Neuronal stem cell (in vitro differentiated cells): ENCODE measurements around the gene ZNF385C.
A peak's percentile ranks its signal among the peaks of the same experiment; 100 is the strongest.

Experiments
- DNase-seq: peaks from one replicate; pipeline ENCODE4 v3.0.0-alpha.2; 2013; ENCODE audit warnings: low spot score
- H2AFZ ChIP-seq: one replicate; pipeline ENCODE4 v1.6.1; 2013; ENCODE audit warnings: mild to moderate bottlenecking, low read length, inconsistent platforms
- H2AK5ac ChIP-seq: 2 replicates; pipeline ENCODE4 v1.6.1; 2013; ENCODE audit warnings: low read depth, mild to moderate bottlenecking, inconsistent platforms, low read length, moderate library complexity, mixed read lengths
- H2BK120ac ChIP-seq: 2 replicates; pipeline ENCODE4 v1.6.1; 2013; ENCODE audit warnings: low read depth, mild to moderate bottlenecking, inconsistent platforms, low read length, moderate library complexity, mixed read lengths
- H2BK12ac ChIP-seq: one replicate; pipeline ENCODE4 v1.6.1; 2013; ENCODE audit warnings: low read length, inconsistent platforms
- H2BK15ac ChIP-seq: 2 replicates; pipeline ENCODE4 v1.6.1; 2013; ENCODE audit warnings: mild to moderate bottlenecking, low read length, inconsistent platforms, mixed read lengths
- H2BK5ac ChIP-seq: one replicate; pipeline ENCODE4 v1.6.1; 2013; ENCODE audit warnings: inconsistent platforms, mild to moderate bottlenecking, low read length, moderate library complexity
- H3K14ac ChIP-seq: one replicate; pipeline ENCODE4 v1.6.1; 2013; ENCODE audit warnings: low read length, inconsistent platforms
- H3K18ac ChIP-seq: 2 replicates; pipeline ENCODE4 v1.6.1; 2013; ENCODE audit warnings: low read length, inconsistent platforms
- H3K23ac ChIP-seq: 2 replicates; pipeline ENCODE4 v1.6.1; 2013; ENCODE audit warnings: low read depth, mild to moderate bottlenecking, mixed read lengths, low read length, inconsistent platforms; ENCODE audit not compliant: poor library complexity
- H3K27ac ChIP-seq: replicated peaks from 3 replicates; pipeline ENCODE4 v1.5.1; 2013; ENCODE audit warnings: low read length, inconsistent platforms
- H3K27me3 ChIP-seq, 3 experiments: 2 replicates each; pipeline ENCODE4 v1.6.1; 2013; ENCODE audit warnings: low read length in 3 of 3, mild to moderate bottlenecking in 2 of 3, inconsistent platforms in 1 of 3, low read depth in 1 of 3, mixed read lengths in 1 of 3, moderate library complexity in 1 of 3; ENCODE audit not compliant: control insufficient read depth in 3 of 3, insufficient read depth in 3 of 3
- H3K36me3 ChIP-seq, 2 donors: replicated peaks in 1 of 2; 2 replicates each; pipeline ENCODE4 v1.6.1; 2013; ENCODE audit warnings: low read length in 2 of 2; ENCODE audit not compliant: control insufficient read depth in 2 of 2, insufficient read depth in 2 of 2
- H3K4ac ChIP-seq: 2 replicates; pipeline ENCODE4 v1.6.1; 2013; ENCODE audit warnings: inconsistent platforms, mild to moderate bottlenecking, low read length, moderate library complexity
- H3K4me1 ChIP-seq, 2 donors: 1 replicate in 1 of 2; 2 replicates in 1 of 2; pipeline ENCODE4 v1.6.1; 2013; ENCODE audit warnings: low read length in 2 of 2, low read depth in 1 of 2; ENCODE audit not compliant: control insufficient read depth in 2 of 2, insufficient read depth in 1 of 2
- H3K4me2 ChIP-seq: one replicate; pipeline ENCODE4 v1.6.1; 2013; ENCODE audit warnings: mild to moderate bottlenecking, low read length, inconsistent platforms; ENCODE audit not compliant: insufficient read depth, poor library complexity, severe bottlenecking
- H3K4me3 ChIP-seq, 2 donors: 2 replicates each; pipeline ENCODE4 v1.5.1; 2013; ENCODE audit warnings: low read length in 2 of 2, mild to moderate bottlenecking in 2 of 2, inconsistent platforms in 1 of 2, moderate library complexity in 1 of 2
- H3K79me1 ChIP-seq: one replicate; pipeline ENCODE4 v1.6.1; 2013; ENCODE audit warnings: low read depth, mild to moderate bottlenecking, inconsistent platforms, low read length, moderate library complexity
- H3K9ac ChIP-seq: one replicate; pipeline ENCODE4 v1.6.1; 2013; ENCODE audit warnings: mild to moderate bottlenecking, low read depth, low read length, inconsistent platforms; ENCODE audit not compliant: poor library complexity
- H3K9me3 ChIP-seq, 2 donors: replicated peaks in 1 of 2; 2 replicates each; pipeline versions ENCODE3 to v1.6.1; 2013; ENCODE audit warnings: low read length in 2 of 2, mild to moderate bottlenecking in 2 of 2, inconsistent platforms in 1 of 2, low read depth in 1 of 2, mixed read lengths in 1 of 2, moderate library complexity in 1 of 2; ENCODE audit not compliant: control insufficient read depth in 2 of 2, insufficient read depth in 1 of 2
- H4K8ac ChIP-seq: one replicate; pipeline ENCODE4 v1.6.1; 2013; ENCODE audit warnings: low read depth, mild to moderate bottlenecking, inconsistent platforms, low read length, moderate library complexity
- H4K91ac ChIP-seq: one replicate; pipeline ENCODE4 v1.6.1; 2013; ENCODE audit warnings: low read length, low read depth, mild to moderate bottlenecking, inconsistent platforms; ENCODE audit not compliant: poor library complexity
- WGBS, 2 donors: extraction: QIAGEN DNeasy Blood & Tissue Kit; methylation state at CpG; one replicate each; pipeline ENCODE4 v1.1.7; 2013; ENCODE audit warnings: missing lambda C conversion rate in 2 of 2, mixed read lengths in 1 of 2; ENCODE audit not compliant: insufficient read length in 2 of 2, insufficient replicate concordance in 1 of 2; ENCODE audit errors: extremely low coverage in 2 of 2; 5-methylcytosine and 5-hydroxymethylcytosine counted together

Gene ZNF385C

DNA sequence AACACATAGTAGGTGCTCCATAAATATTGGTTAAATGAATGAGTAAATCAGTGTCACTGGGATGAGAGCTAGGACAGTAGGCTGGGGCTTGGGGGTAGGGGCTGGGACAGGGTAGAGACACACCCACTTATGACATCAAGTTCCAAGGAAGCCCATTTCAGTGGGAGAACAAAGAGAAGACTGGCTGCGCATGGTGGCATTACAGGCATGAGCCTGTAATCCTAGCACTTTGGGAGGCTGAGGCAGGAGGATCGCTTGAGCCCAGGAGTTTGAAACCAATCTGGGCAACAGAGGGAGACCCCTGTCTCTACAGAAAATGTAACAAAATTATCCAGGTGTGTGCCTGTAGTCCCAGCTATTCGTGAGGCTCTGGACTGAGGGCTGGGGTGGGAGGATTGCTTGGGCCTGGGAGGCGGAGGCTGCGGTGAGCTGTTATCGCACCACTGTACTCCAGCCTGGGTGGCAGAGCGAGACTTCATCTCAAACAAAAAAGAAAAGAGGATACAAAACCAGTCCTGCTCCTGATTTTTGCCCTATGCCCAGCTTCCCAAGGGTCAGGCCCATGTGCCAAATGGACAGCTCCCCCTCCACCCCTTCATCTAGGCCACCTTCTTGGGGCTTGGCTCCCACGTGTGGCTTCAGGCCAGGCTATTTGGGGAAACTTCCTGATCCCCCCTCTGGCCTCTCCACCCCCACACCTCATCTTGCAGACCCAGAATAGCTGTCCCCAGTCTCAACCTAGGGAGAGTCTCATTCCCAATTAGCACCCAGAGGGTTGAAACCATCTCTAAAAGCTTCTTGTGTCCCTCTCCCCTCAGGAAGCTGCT is 7.1 kb downstream of the ZNF385C start:
- no peak overlapping the region for H4K91ac ChIP-seq

DNA sequence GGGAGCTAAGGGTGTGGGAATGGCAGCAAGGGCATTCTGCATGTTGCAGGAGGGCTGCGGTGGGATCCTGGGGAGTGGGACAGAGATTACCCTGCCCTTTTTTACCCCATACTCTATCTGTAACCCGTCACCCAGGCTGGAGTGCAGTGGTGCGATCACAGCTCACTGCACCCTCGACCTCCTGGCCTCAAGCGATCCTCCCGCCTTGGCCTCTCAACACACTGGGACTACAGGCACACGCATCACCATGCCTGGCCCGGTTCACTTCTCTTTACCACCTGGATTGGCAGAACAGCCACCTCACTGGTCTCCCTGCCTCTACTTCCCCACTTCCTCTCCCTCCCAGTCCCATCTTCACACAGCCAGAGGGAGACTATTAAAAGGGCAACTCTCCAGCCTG is 9.5 kb downstream of the ZNF385C start:
- Histone ChIP-seq H2AFZ (no peak overlapping the region), H3K9me3 (no peaks in the 10 kb centered on the region), H2AK5ac (no peak overlapping the region), H3K4me3 (peak overlapping the region in 1 of 2 donors; percentile 10), H2BK15ac (no peak overlapping the region), H3K18ac (no peak overlapping the region), H3K27ac (no peak overlapping the region), H3K36me3 (no peaks in the 10 kb centered on the region), H3K4me2 (no peak overlapping the region), H2BK12ac (peak overlapping the region; percentile 73), H3K4ac (no peak overlapping the region), H3K14ac (peak overlapping the region; percentile 38), H3K27me3 (peaks cover 0 to 25% (median 0%) of the 10 kb centered on the region in 3 experiments), H4K8ac (no peak overlapping the region), H3K79me1 (no peaks in the 10 kb centered on the region), H2BK120ac (no peak overlapping the region), H3K23ac (peak overlapping the region; percentile 43), H3K9ac (no peak overlapping the region), H2BK5ac (peak overlapping the region; percentile 54), H3K4me1 (no peaks in the 10 kb centered on the region), H4K91ac (no peak overlapping the region)
- DNase-seq = no peak
- WGBS, 2 donors = no CpG with 5 or more reads among the region's 8 CpGs

More for the DNA sequence above, 7.1 kb downstream of the ZNF385C start:
- Histone ChIP-seq H3K9me3 (no peaks in the 10 kb centered on the region), H3K27ac (no peak overlapping the region), H3K14ac (no peak overlapping the region), H3K36me3 (no peaks in the 10 kb centered on the region), H3K9ac (no peak overlapping the region), H2BK5ac (no peak overlapping the region), H2BK120ac (no peak overlapping the region), H3K79me1 (no peaks in the 10 kb centered on the region), H2BK15ac (no peak overlapping the region), H3K4me1 (peaks cover 0 to 11% of the 10 kb centered on the region in 2 donors), H3K23ac (no peak overlapping the region), H3K27me3 (peaks cover 0 to 39% (median 2%) of the 10 kb centered on the region in 3 experiments), H2BK12ac (no peak overlapping the region), H2AFZ (no peak overlapping the region), H3K18ac (no peak overlapping the region), H2AK5ac (no peak overlapping the region), H3K4me2 (no peak overlapping the region), H3K4me3 (no peak overlapping the region), H4K8ac (no peak overlapping the region), H3K4ac (no peak overlapping the region)
- DNase-seq = no peak
- no CpG with 5 or more reads among the region's 8 CpGs for WGBS, 2 donors

GRCh38 chr17:42087736-42088705 is 10.3 kb downstream of the ZNF385C start:
- Histone ChIP-seq H2AK5ac (no peak overlapping the region), H3K4me1 (no peaks in the 10 kb centered on the region), H2BK5ac (peak overlapping the region; percentile 54), H3K4me2 (no peak overlapping the region), H2BK15ac (no peak overlapping the region), H3K79me1 (no peaks in the 10 kb centered on the region), H3K4ac (no peak overlapping the region), H3K23ac (peak overlapping the region; percentile 43), H3K9me3 (no peaks in the 10 kb centered on the region), H4K8ac (no peak overlapping the region), H3K4me3 (no peak overlapping the region), H2AFZ (no peak overlapping the region), H3K36me3 (no peaks in the 10 kb centered on the region), H4K91ac (no peak overlapping the region), H3K18ac (peak overlapping the region; percentile 39), H3K9ac (no peak overlapping the region), H2BK12ac (no peak overlapping the region), H3K14ac (no peak overlapping the region), H2BK120ac (no peak overlapping the region), H3K27ac (no peak overlapping the region), H3K27me3 (peaks cover 0 to 25% (median 0%) of the 10 kb centered on the region in 3 experiments)
- no CpG with 5 or more reads among the region's 20 CpGs for whole genome bisulfite sequencing, 2 donors
- DNase-seq = no peak
